MCF 10A (cell line): ENCODE data around the gene WDFY2. TPM values are rescaled to one million over a fixed set of nuclear protein-coding genes. Genes with fewer than 3 reads are reported as not detected.
A peak's percentile ranks its signal among the peaks of the same experiment; 100 is the strongest.

ENCODE experiments used
- BruUV-seq: library from RNA; stranded (reverse); fragments of 400-500 nt; replicated peaks from 2 replicates; lab custom pipeline; 2021; lab: Mats Ljungman, UMichigan
- CTCF ChIA-PET: fragments of 300-600 bp; sonication (Branson Sonifier 250); formaldehyde crosslinking; extraction: SDS; loops from one replicate; lab custom pipeline; 2021; ENCODE audit warnings: antibody characterized with exemption, inconsistent platforms; lab: Yijun Ruan, JAX
- POLR2A ChIA-PET: fragments of 300-600, 350-650 bp; sonication (Branson Sonifier 250); formaldehyde crosslinking; extraction: SDS; loops from one replicate; lab custom pipeline; 2020; ENCODE audit warnings: antibody characterized with exemption, inconsistent platforms; lab: Yijun Ruan, JAX
- DNase-seq: peaks from one replicate; pipeline ENCODE4 v3.0.0-alpha.2; 2018; ENCODE audit not compliant: unreplicated experiment
- H3K27ac Mint-ChIP-seq: one replicate; pipeline ENCODE4 v1.8.0; 2022; ENCODE audit warnings: mild to moderate bottlenecking, low read depth, mixed read lengths; ENCODE audit not compliant: unreplicated experiment
- H3K27me3 Mint-ChIP-seq: one replicate; pipeline ENCODE4 v1.8.0; 2022; ENCODE audit warnings: mixed read lengths; ENCODE audit not compliant: insufficient read depth, unreplicated experiment
- H3K36me3 Mint-ChIP-seq: one replicate; pipeline ENCODE4 v1.8.0; 2022; ENCODE audit warnings: mild to moderate bottlenecking, moderate library complexity, mixed read lengths; ENCODE audit not compliant: insufficient read depth, unreplicated experiment
- H3K4me1 Mint-ChIP-seq: one replicate; pipeline ENCODE4 v1.8.0; 2022; ENCODE audit warnings: mixed read lengths; ENCODE audit not compliant: insufficient read depth, unreplicated experiment
- H3K4me3 Mint-ChIP-seq: one replicate; pipeline ENCODE4 v1.8.0; 2022; ENCODE audit warnings: mild to moderate bottlenecking, moderate library complexity, mixed read lengths; ENCODE audit not compliant: unreplicated experiment
- H3K9me3 Mint-ChIP-seq: one replicate; pipeline ENCODE4 v1.8.0; 2022; ENCODE audit warnings: mixed read lengths; ENCODE audit not compliant: unreplicated experiment
- intact Hi-C: fragments of 100-400 bp; cut with micrococcal nuclease; formaldehyde crosslinking; loops from 2 replicates; pipeline ENCODE4 v1.14.1; 2022
- total RNA-seq: library from RNA; stranded (reverse); gene quantifications from 2 replicates; pipeline ENCODE4 v1.2.3, GENCODE V29; 2022
- TF ChIP-seq, protein P1 (sequence below): fragments of 200-600 bp; IDR thresholded peaks from one replicate; pipeline ENCODE4 v1.8.0; 2022; ENCODE audit warnings: antibody characterized with exemption, mild to moderate bottlenecking; ENCODE audit not compliant: unreplicated experiment

WDFY2 gene
- total RNA-seq, 1 experiment from 2014 or later: 56.2 TPM

- peak overlapping the region; percentile 97 for H3K27ac Mint-ChIP-seq
- TF ChIP-seq, protein P1, sequence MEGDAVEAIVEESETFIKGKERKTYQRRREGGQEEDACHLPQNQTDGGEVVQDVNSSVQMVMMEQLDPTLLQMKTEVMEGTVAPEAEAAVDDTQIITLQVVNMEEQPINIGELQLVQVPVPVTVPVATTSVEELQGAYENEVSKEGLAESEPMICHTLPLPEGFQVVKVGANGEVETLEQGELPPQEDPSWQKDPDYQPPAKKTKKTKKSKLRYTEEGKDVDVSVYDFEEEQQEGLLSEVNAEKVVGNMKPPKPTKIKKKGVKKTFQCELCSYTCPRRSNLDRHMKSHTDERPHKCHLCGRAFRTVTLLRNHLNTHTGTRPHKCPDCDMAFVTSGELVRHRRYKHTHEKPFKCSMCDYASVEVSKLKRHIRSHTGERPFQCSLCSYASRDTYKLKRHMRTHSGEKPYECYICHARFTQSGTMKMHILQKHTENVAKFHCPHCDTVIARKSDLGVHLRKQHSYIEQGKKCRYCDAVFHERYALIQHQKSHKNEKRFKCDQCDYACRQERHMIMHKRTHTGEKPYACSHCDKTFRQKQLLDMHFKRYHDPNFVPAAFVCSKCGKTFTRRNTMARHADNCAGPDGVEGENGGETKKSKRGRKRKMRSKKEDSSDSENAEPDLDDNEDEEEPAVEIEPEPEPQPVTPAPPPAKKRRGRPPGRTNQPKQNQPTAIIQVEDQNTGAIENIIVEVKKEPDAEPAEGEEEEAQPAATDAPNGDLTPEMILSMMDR: no peak
- no TSS peak for BruUV-seq
- no peak for DNase-seq
- ChIA-PET CTCF (interaction anchor here (0.9 to 1.3 kb wide), 3 partner anchors 11 to 28 kb away, joined by 3 to 5 read pairs (median 4); no protein-coding TSS in a partner anchor), POLR2A (interaction anchor here (0.6 to 1.5 kb wide), 7 partner anchors 12 to 318 kb away, joined by 3 to 7 read pairs (median 4); partner anchors contain the start of gene INTS6)
- peaks cover 15% of the 10 kb centered on the region for H3K4me1 Mint-ChIP-seq
- no peaks in the 10 kb centered on the region for H3K27me3 Mint-ChIP-seq
- H3K9me3 Mint-ChIP-seq: no peaks in the 10 kb centered on the region
- intact Hi-C loops: no loop called here
- no peak overlapping the region for H3K4me3 Mint-ChIP-seq
- peaks cover 43% of the 10 kb centered on the region for H3K36me3 Mint-ChIP-seq
Observed at GRCh38 chr13:51770681-51771417, 186.6 kb downstream of the WDFY2 start.

DNA sequence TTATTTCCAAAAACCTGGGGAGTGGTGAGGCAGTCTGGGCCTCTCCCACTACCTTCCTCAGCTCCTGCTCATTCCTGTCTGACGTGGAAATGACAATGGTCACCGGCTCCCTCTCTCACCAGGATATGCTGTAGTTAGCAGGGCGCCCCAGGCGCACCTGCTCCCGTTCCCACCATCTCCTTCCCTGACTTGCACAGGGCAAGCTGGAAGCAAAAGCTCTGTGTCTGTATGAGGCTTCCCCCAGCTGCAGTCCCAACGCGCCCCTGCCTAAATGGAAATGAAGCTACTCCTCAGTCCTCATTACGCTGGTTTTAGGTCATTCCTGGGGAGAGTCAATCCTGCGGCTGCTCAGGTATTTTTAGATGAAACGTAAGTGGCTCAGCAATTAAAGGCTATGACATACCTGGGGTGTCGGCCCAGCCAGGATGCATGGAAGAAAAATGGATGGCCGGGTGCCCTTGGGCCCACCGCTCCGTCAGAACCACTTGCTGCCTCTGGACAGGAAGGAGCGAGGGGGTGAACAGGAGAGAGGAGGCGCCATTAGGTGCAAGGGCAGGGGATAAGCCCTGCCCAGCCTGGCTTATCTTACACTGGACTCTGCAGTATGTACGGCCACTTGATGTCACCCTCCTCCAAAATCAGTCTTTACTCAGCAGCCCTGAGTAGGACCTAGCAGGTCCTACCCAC, 187.3 kb downstream of the WDFY2 start:
- Mint-ChIP-seq H3K27me3 (no peaks in the 10 kb centered on the region), H3K4me3 (no peak overlapping the region), H3K4me1 (peaks cover 15% of the 10 kb centered on the region), H3K27ac (peak overlapping the region; percentile 76), H3K9me3 (no peaks in the 10 kb centered on the region), H3K36me3 (peaks cover 44% of the 10 kb centered on the region)
- intact Hi-C loops: no loop called here
- ChIA-PET CTCF (interaction anchor here (1.3 kb wide), 1 partner anchor 10 kb away, joined by 4 read pairs; no protein-coding TSS in a partner anchor), POLR2A (interaction anchor here (0.6 to 1.5 kb wide), 5 partner anchors 12 to 181 kb away, joined by 3 to 6 read pairs (median 3); no protein-coding TSS in a partner anchor)
- no peak for DNase-seq
- TF ChIP-seq, protein P1: no peak
- BruUV-seq: no TSS peak

DNA sequence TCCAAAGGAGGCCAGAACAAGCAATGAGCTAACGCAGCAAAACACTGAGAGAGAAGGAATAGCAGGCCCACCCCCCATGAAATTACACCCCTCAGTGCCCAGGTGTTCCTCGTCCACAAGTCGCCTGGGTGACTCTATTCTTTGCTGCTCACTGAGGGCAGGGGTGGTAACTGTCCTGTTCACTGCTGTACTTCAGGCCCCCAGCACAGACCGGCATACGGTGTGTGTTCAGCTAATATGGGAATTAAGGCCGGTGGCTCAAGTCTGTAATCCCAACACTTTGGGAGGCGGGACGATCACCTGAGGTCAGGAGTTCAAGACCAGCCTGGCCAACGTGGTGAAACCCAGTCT, 187.8 kb downstream of the WDFY2 start:
- ChIA-PET POLR2A (interaction anchor here (1.2 to 1.5 kb wide), 2 partner anchors 147 to 182 kb away, joined by 3 read pairs; no protein-coding TSS in a partner anchor), CTCF (interaction anchor here (0.7 to 1.3 kb wide), 2 partner anchors 9 to 18 kb away, joined by 3 to 4 read pairs; no protein-coding TSS in a partner anchor)
- Mint-ChIP-seq H3K27me3 (no peaks in the 10 kb centered on the region), H3K27ac (peak overlapping the region; percentile 76), H3K9me3 (no peaks in the 10 kb centered on the region), H3K4me3 (no peak overlapping the region), H3K4me1 (peaks cover 15% of the 10 kb centered on the region), H3K36me3 (peaks cover 39% of the 10 kb centered on the region)
- TF ChIP-seq, protein P1: no peak
- intact Hi-C loops: no loop called here
- no TSS peak for BruUV-seq
- no peak for DNase-seq

DNA sequence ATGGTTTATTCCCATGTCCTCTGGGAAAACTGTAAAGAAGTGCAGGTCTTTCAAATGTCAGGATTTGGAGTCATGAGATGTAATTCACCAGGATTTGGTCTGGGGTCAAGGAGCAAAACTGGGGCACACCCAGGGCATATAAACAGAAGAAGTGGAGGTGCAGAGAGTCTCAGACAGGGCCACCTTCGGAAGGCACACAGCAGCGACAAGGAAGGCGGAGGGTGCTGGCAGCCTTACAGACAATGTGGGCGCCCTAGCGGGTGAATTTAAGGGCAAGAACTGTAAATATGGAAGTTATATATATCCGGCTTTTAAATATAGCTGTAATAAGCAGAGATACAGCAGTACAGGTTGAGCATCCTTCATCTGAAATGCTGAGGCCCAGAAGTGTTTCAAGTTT, 188.5 kb downstream of the WDFY2 start:
- intact Hi-C loops: no loop called here
- no peak for DNase-seq
- H3K27me3 Mint-ChIP-seq: no peaks in the 10 kb centered on the region
- TF ChIP-seq, protein P1: no peak
- no peak overlapping the region for H3K4me3 Mint-ChIP-seq
- H3K9me3 Mint-ChIP-seq: no peaks in the 10 kb centered on the region
- ChIA-PET CTCF (interaction anchor here (0.7 kb wide), 1 partner anchor 18 kb away, joined by 3 read pairs; no protein-coding TSS in a partner anchor), POLR2A (interaction anchor here (1.2 kb wide), 1 partner anchor 147 kb away, joined by 3 read pairs; no protein-coding TSS in a partner anchor)
- H3K27ac Mint-ChIP-seq: no peak overlapping the region
- H3K4me1 Mint-ChIP-seq: peaks cover 15% of the 10 kb centered on the region
- H3K36me3 Mint-ChIP-seq: peaks cover 39% of the 10 kb centered on the region
- no TSS peak for BruUV-seq
